ENCODE measurements around the gene MAT1A. TPM values are rescaled to one million over a fixed set of nuclear protein-coding genes. Genes with fewer than 3 reads are reported as not detected.

MAT1A gene
- polyA plus RNA-seq, 3 donors = not detected

DNA sequence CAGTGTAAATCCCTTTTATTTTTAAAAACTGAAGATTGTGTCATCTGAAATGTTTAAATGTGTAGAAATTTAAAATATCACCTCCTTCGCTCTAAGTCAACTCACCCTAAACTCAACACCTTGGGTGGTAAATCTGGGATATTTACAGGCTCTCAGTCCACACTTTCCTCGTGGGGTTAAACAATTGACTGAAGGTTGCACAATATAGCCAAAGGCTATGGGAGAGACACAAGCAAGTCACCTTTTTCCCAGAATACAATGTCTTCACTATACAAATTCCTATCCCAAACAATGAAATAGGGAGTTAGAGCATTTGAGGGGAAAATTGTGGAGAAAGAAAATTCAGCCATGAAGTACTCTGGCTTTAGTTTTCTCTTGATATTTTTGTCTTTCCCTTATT lies 32.7 kb upstream of the MAT1A start:
- Mint-ChIP-seq H3K36me3 (no peaks in the 10 kb centered on the region), H3K9me3 (peaks cover 0 to 3% (median 0%) of the 10 kb centered on the region in 7 donors), H3K4me3 (no peak overlapping the region), H3K27me3 (ENCODE audit: low read depth in 3 of 3) (peaks cover 1 to 6% (median 4%) of the 10 kb centered on the region in 3 donors), H3K27ac (no peak overlapping the region), H3K4me1 (no peaks in the 10 kb centered on the region)
- H3K4me1 ChIP-seq (ENCODE audit: control insufficient read depth in 1 of 2, insufficient read depth in 2 of 2, low read length in 2 of 2) = no peaks in the 10 kb centered on the region
- no peak overlapping the region for H3K4me3 ChIP-seq (replicated peaks in 1 of 3; ENCODE audit: low read depth in 2 of 3, low read length in 3 of 3)
- intact Hi-C loops (cut with micrococcal nuclease) = no loop called here
- TF ChIP-seq, protein P1, sequence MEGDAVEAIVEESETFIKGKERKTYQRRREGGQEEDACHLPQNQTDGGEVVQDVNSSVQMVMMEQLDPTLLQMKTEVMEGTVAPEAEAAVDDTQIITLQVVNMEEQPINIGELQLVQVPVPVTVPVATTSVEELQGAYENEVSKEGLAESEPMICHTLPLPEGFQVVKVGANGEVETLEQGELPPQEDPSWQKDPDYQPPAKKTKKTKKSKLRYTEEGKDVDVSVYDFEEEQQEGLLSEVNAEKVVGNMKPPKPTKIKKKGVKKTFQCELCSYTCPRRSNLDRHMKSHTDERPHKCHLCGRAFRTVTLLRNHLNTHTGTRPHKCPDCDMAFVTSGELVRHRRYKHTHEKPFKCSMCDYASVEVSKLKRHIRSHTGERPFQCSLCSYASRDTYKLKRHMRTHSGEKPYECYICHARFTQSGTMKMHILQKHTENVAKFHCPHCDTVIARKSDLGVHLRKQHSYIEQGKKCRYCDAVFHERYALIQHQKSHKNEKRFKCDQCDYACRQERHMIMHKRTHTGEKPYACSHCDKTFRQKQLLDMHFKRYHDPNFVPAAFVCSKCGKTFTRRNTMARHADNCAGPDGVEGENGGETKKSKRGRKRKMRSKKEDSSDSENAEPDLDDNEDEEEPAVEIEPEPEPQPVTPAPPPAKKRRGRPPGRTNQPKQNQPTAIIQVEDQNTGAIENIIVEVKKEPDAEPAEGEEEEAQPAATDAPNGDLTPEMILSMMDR (IDR thresholded peaks at IDR 0.05) = no peak
- H3K9me3 ChIP-seq (replicated peaks in 1 of 2; ENCODE audit: control insufficient read depth in 1 of 2, insufficient read depth in 1 of 2, low read length in 2 of 2) = no peaks in the 10 kb centered on the region
- no peak overlapping the region for H2AFZ ChIP-seq (ENCODE audit: insufficient read depth, low read depth, low read length, poor library complexity, severe bottlenecking)
- no peaks in the 10 kb centered on the region for H3K27me3 ChIP-seq (ENCODE audit: control insufficient read depth in 2 of 2, insufficient read depth in 2 of 2, low read length in 2 of 2)
- no peak for DNase-seq
- H4K20me1 ChIP-seq (ENCODE audit: insufficient read depth, low read length) = no peaks in the 10 kb centered on the region
- no CpG with 5 or more reads among the region's 2 CpGs for WGBS (ENCODE audit: insufficient coverage)
- no peaks in the 10 kb centered on the region for H3K79me2 ChIP-seq (ENCODE audit: insufficient read depth, low read length)
- H3K27ac ChIP-seq (ENCODE audit: low read depth in 1 of 2, low read length in 2 of 2) = no peak overlapping the region
- no peaks in the 10 kb centered on the region for H3K36me3 ChIP-seq (replicated peaks in 1 of 2; ENCODE audit: control insufficient read depth in 1 of 2, insufficient read depth in 2 of 2, low read length in 2 of 2)
- H3K9ac ChIP-seq (ENCODE audit: insufficient read depth, low read length, poor library complexity, severe bottlenecking) = no peak overlapping the region
- H3K4me2 ChIP-seq (replicated peaks; ENCODE audit: extremely low read depth, low read length, poor library complexity, severe bottlenecking) = no peak overlapping the region

DNA sequence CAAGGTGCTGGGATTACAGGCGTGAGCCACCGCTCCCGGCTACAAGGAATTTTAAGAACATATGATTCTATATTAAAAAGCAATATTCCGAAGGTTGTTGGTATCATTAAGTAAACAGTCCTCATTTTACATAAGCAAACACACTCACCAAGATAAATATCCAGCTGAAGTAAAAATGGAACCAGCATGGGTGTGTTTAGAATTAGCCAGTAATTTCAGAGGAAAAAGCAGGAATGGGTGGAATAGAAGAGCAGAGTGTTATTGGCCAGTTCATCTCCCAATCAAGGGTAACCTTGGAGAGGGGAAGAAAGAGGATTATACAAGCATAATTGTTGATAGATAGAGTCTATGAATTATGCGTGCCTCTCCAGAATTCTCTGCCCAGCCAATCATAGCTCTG lies 31.7 kb upstream of the MAT1A start:
- 80% methylated on average over 1 of the region's 5 CpGs for WGBS (ENCODE audit: insufficient coverage)
- no peak overlapping the region for H3K4me3 Mint-ChIP-seq
- Histone ChIP-seq H3K4me2 (replicated peaks; ENCODE audit: extremely low read depth, low read length, poor library complexity, severe bottlenecking) (no peak overlapping the region), H3K4me1 (ENCODE audit: control insufficient read depth in 1 of 2, insufficient read depth in 2 of 2, low read length in 2 of 2) (no peaks in the 10 kb centered on the region), H4K20me1 (ENCODE audit: insufficient read depth, low read length) (no peaks in the 10 kb centered on the region), H3K9me3 (replicated peaks in 1 of 2; ENCODE audit: control insufficient read depth in 1 of 2, insufficient read depth in 1 of 2, low read length in 2 of 2) (no peaks in the 10 kb centered on the region), H3K79me2 (ENCODE audit: insufficient read depth, low read length) (no peaks in the 10 kb centered on the region), H2AFZ (ENCODE audit: insufficient read depth, low read depth, low read length, poor library complexity, severe bottlenecking) (no peak overlapping the region), H3K9ac (ENCODE audit: insufficient read depth, low read length, poor library complexity, severe bottlenecking) (no peak overlapping the region), H3K27me3 (ENCODE audit: control insufficient read depth in 2 of 2, insufficient read depth in 2 of 2, low read length in 2 of 2) (no peaks in the 10 kb centered on the region), H3K36me3 (replicated peaks in 1 of 2; ENCODE audit: control insufficient read depth in 1 of 2, insufficient read depth in 2 of 2, low read length in 2 of 2) (no peaks in the 10 kb centered on the region), H3K4me3 (replicated peaks in 1 of 3; ENCODE audit: low read depth in 2 of 3, low read length in 3 of 3) (no peak overlapping the region), H3K27ac (ENCODE audit: low read depth in 1 of 2, low read length in 2 of 2) (no peak overlapping the region)
- peaks cover 6% of the 10 kb centered on the region for H3K4me1 Mint-ChIP-seq
- H3K36me3 Mint-ChIP-seq = no peaks in the 10 kb centered on the region
- DNase-seq = no peak
- no peak overlapping the region for H3K27ac Mint-ChIP-seq
- peaks cover 0 to 2% (median 0%) of the 10 kb centered on the region in 7 donors for H3K9me3 Mint-ChIP-seq
- intact Hi-C loops (cut with micrococcal nuclease) = no loop called here
- H3K27me3 Mint-ChIP-seq (ENCODE audit: low read depth in 3 of 3) = peaks cover 0 to 6% (median 4%) of the 10 kb centered on the region in 3 donors
- TF ChIP-seq, protein P1 (IDR thresholded peaks at IDR 0.05) = no peak

Measured in CD14-positive monocyte (primary cell).